Tibial nerve (tissue), 4 donors: ENCODE results near the gene SLC27A1.

Experiments used
- CTCF ChIP-seq, 5 experiments: fragments of 200-600 bp in 3 of 5; fragments of 450-650 bp in 2 of 5; sonication (generic) in 3 of 5; IDR thresholded peaks; one replicate each; pipeline ENCODE4 v1.5.1; 2016 to 2019; ENCODE audit warnings: antibody characterized with exemption in 5 of 5, mild to moderate bottlenecking in 3 of 5, moderate library complexity in 2 of 5
- EP300 ChIP-seq, 2 donors: sonication (generic); formaldehyde crosslinking; IDR thresholded peaks; one replicate each; pipeline ENCODE4 v1.6.1; 2017; ENCODE audit warnings: antibody characterized with exemption in 2 of 2, mild to moderate bottlenecking in 1 of 2
- POLR2A ChIP-seq, 2 donors: fragments of 450-650 bp; IDR thresholded peaks; one replicate each; pipeline ENCODE4 v1.6.1; 2017; ENCODE audit warnings: antibody characterized with exemption in 2 of 2, mild to moderate bottlenecking in 2 of 2, moderate library complexity in 2 of 2

- TF ChIP-seq CTCF (IDR thresholded peaks at IDR 0.05) (no peak), POLR2A (IDR thresholded peaks at IDR 0.05) (no peak), EP300 (IDR thresholded peaks at IDR 0.05) (no peak)
These were observed 54.8 kb downstream of the SLC27A1 start for GRCh38 chr19:17525141-17525540.
